Measurements from ENCODE around the gene CD180. TPM values are rescaled to one million over a fixed set of nuclear protein-coding genes. Genes with fewer than 3 reads are reported as not detected.

Gene CD180
- total RNA-seq, 1 experiment from 2014 or later: not detected

DNA sequence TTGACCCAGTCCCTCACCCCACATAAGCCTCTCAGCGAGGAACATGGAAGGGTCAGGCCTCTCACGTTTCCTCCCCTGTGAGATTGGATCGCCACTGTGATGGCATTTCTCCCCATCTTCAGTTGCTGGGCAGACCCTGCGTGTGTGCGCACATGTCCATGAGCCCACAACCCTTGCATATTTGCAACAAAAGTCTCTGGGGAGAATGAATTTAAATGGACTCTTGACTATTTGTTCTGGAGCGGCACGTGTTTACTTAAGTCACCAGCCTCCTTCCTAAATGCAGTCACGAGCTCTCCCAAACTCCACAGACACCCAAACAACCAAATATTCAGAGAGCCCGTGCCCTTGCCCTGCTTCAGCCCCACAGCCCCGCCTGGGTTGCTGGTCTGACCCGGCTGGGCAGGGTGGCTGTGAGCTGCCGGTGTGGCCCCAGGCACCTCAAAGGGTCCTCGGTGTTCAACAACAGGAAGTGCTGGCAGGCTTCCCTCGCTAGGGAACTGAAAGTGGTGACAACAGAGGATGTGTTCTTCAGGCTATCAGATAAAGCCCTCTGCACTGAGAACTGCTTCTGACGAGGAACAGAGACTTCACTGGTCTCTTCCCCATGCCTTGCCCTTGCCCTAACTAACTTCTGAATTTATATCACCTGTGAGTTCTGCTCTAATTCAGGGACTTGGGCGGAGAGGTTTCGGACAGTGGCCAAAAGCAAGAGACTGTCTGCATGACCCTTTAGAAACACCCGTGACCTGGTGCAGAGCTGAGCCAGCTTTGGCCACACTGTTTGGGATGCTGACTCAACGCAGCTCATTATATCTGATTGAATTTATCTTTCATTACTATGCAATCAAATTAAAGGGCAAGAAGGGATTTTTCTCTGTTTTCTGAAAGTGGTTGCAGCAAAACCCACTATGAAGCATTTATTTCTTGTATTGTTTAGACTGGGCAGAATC, 19.2 kb upstream of the CD180 start (continued):
- TF ChIP-seq, protein P1, sequence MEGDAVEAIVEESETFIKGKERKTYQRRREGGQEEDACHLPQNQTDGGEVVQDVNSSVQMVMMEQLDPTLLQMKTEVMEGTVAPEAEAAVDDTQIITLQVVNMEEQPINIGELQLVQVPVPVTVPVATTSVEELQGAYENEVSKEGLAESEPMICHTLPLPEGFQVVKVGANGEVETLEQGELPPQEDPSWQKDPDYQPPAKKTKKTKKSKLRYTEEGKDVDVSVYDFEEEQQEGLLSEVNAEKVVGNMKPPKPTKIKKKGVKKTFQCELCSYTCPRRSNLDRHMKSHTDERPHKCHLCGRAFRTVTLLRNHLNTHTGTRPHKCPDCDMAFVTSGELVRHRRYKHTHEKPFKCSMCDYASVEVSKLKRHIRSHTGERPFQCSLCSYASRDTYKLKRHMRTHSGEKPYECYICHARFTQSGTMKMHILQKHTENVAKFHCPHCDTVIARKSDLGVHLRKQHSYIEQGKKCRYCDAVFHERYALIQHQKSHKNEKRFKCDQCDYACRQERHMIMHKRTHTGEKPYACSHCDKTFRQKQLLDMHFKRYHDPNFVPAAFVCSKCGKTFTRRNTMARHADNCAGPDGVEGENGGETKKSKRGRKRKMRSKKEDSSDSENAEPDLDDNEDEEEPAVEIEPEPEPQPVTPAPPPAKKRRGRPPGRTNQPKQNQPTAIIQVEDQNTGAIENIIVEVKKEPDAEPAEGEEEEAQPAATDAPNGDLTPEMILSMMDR (IDR thresholded peaks at IDR 0.05 in 2 of 3, conservative IDR thresholded peaks at IDR 0.05 in 1 of 3; ENCODE audit: borderline replicate concordance in 1 of 3, insufficient read depth in 1 of 3, low read depth in 2 of 3, low read length in 2 of 3): no peak
- no peak for TF ChIP-seq POLR2AphosphoS5 (IDR thresholded peaks at IDR 0.05; ENCODE audit: low read depth, low read length)
- TF ChIP-seq EZH2phosphoT487 (IDR thresholded peaks at IDR 0.05; ENCODE audit: borderline replicate concordance): no peak
- TF ChIP-seq JUND (IDR thresholded peaks at IDR 0.05): no peak
- TF ChIP-seq POLR2A (IDR thresholded peaks at IDR 0.05; ENCODE audit: borderline replicate concordance, extremely low read depth, insufficient read depth, insufficient read length): no peak

DNA sequence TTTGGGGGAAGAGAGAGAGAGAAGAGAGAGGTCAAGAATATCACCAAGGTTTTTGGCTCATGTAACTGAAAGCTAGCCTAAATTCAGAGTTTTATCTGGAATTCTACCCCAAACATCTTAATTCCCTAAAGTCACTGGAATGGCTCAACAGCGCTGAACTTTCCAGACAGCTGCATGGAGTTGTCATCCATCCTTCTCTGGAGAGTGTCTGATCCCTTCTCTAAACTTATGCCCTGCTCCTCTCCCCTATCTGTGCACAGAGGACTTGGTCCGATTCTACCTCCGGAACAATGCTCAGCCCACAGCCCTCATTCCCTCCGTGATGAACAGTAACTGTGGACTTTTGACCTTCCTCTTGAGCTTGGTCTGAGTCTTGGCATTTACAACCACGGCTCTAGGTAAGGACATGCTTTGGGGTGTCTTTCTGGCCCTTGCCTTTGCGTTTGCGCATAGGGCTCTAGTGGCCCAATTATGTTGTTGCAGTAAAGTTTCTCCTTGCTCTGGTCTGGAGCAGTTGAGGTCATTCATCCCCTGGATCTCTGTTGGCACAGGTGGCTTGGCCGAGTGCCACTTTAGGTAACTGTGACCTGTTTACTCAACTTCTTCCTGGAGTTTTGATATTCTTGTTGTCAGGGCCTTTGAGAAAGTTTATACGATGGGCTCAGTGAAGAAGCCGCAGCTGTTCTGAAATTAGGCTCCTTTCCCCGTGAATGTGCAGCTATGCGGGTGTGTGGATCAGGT, 18.3 kb upstream of the CD180 start:
- Histone ChIP-seq H3K4me1 (ENCODE audit: control insufficient read depth in 1 of 2, insufficient read depth in 2 of 2, low read length in 2 of 2) (peaks cover 0 to 7% of the 10 kb centered on the region in 2 experiments; a peak in 1 of 4 replicates), H3K4me2 (ENCODE audit: low read length) (no peak overlapping the region), H3K4me3 (replicated peaks in 1 of 2; ENCODE audit: low read depth in 1 of 2, low read length in 2 of 2) (no peak overlapping the region), H3K9me2 (ENCODE audit: insufficient read depth) (no peaks in the 10 kb centered on the region), H3K27ac (ENCODE audit: low read depth, low read length) (no peak overlapping the region), H4K20me1 (ENCODE audit: insufficient read depth) (no peaks in the 10 kb centered on the region), H3K9ac (ENCODE audit: low read length) (no peak overlapping the region), H3K36me3 (ENCODE audit: control insufficient read depth in 1 of 2, insufficient read depth in 2 of 2, low read length in 2 of 2) (no peaks in the 10 kb centered on the region), H2AFZ (ENCODE audit: low read depth, low read length, poor library complexity, severe bottlenecking) (no peak overlapping the region), H3K79me2 (ENCODE audit: insufficient read depth, low read length) (no peaks in the 10 kb centered on the region), H3K27me3 (ENCODE audit: insufficient read depth, low read length) (no peaks in the 10 kb centered on the region), H3K9me3 (ENCODE audit: control insufficient read depth in 1 of 2, insufficient read depth in 1 of 2, low read depth in 1 of 2, low read length in 2 of 2) (no peaks in the 10 kb centered on the region)
- POLR2A ChIA-PET: no interaction called here
- BruUV-seq (replicated peaks): no TSS peak
- TF ChIP-seq SIN3A (IDR thresholded peaks at IDR 0.05; ENCODE audit: low read depth) (no peak), TCF7L2 (IDR thresholded peaks at IDR 0.05; ENCODE audit: borderline replicate concordance, extremely low read depth, insufficient read depth, insufficient read length) (no peak), EZH2 (IDR thresholded peaks at IDR 0.05) (no peak), CBX3 (IDR thresholded peaks at IDR 0.05; ENCODE audit: low read depth) (no peak), ZNF274 (IDR thresholded peaks at IDR 0.05; ENCODE audit: low read depth, low read length) (no peak), EZH2phosphoT487 (IDR thresholded peaks at IDR 0.05; ENCODE audit: borderline replicate concordance) (no peak), POLR2A (IDR thresholded peaks at IDR 0.05; ENCODE audit: borderline replicate concordance, extremely low read depth, insufficient read depth, insufficient read length) (no peak), JUND (IDR thresholded peaks at IDR 0.05) (no peak), EGR1 (IDR thresholded peaks at IDR 0.05; ENCODE audit: low read depth) (no peak), SRF (IDR thresholded peaks at IDR 0.05; ENCODE audit: low read depth) (no peak)
- TF ChIP-seq, protein P2, sequence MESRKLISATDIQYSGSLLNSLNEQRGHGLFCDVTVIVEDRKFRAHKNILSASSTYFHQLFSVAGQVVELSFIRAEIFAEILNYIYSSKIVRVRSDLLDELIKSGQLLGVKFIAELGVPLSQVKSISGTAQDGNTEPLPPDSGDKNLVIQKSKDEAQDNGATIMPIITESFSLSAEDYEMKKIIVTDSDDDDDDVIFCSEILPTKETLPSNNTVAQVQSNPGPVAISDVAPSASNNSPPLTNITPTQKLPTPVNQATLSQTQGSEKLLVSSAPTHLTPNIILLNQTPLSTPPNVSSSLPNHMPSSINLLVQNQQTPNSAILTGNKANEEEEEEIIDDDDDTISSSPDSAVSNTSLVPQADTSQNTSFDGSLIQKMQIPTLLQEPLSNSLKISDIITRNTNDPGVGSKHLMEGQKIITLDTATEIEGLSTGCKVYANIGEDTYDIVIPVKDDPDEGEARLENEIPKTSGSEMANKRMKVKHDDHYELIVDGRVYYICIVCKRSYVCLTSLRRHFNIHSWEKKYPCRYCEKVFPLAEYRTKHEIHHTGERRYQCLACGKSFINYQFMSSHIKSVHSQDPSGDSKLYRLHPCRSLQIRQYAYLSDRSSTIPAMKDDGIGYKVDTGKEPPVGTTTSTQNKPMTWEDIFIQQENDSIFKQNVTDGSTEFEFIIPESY (IDR thresholded peaks at IDR 0.05; ENCODE audit: extremely low read depth, insufficient replicate concordance, low read length): no peak
- TF ChIP-seq, protein P3, sequence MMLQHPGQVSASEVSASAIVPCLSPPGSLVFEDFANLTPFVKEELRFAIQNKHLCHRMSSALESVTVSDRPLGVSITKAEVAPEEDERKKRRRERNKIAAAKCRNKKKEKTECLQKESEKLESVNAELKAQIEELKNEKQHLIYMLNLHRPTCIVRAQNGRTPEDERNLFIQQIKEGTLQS (IDR thresholded peaks at IDR 0.05): no peak
- ATAC-seq (no peak), DNase-seq (ENCODE audit: low read depth, low spot score) (no peak)
- CTCF ChIA-PET: no interaction called here
- intact Hi-C loops (cut with micrococcal nuclease): no loop called here
- RAD21 ChIA-PET (ENCODE audit: low non-redundant PET in 1 of 2, low total read pairs in 2 of 2, uncharacterized antibody in 2 of 2, unreplicated experiment in 2 of 2): no interaction called here

Data from HCT116 (cell line).